ENCODE data around the gene ZNF541.

- TF ChIP-seq POLR2AphosphoS5 (IDR thresholded peaks at IDR 0.05) (peak in 2 of 3 donors; percentile 63 to 68), EP300 (IDR thresholded peaks at IDR 0.05; ENCODE audit: low read depth) (no peak), POLR2A (IDR thresholded peaks at IDR 0.05) (peak; percentile 62)
- TF ChIP-seq, protein P1, sequence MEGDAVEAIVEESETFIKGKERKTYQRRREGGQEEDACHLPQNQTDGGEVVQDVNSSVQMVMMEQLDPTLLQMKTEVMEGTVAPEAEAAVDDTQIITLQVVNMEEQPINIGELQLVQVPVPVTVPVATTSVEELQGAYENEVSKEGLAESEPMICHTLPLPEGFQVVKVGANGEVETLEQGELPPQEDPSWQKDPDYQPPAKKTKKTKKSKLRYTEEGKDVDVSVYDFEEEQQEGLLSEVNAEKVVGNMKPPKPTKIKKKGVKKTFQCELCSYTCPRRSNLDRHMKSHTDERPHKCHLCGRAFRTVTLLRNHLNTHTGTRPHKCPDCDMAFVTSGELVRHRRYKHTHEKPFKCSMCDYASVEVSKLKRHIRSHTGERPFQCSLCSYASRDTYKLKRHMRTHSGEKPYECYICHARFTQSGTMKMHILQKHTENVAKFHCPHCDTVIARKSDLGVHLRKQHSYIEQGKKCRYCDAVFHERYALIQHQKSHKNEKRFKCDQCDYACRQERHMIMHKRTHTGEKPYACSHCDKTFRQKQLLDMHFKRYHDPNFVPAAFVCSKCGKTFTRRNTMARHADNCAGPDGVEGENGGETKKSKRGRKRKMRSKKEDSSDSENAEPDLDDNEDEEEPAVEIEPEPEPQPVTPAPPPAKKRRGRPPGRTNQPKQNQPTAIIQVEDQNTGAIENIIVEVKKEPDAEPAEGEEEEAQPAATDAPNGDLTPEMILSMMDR (IDR thresholded peaks at IDR 0.05), result no peak
These were observed 37.3 kb upstream of the ZNF541 start for GRCh38 chr19:47609906-47610894.

Data from transverse colon (tissue), 4 donors.